Measurements from ENCODE around the gene RAP1B. TPM values are rescaled to one million over a fixed set of nuclear protein-coding genes. Genes with fewer than 3 reads are reported as not detected.

Gene RAP1B
- total and polyA plus RNA-seq, 2 donors (not counting 3 experiments of a cell fraction or from before 2014, with no cell fraction given): 147 to 174 TPM

GRCh38 chr12:68613209-68613904 lies 2.7 kb downstream of the RAP1B start:
- no peak for FAIRE-seq
- Histone ChIP-seq H3K27ac (ENCODE audit: insufficient read depth, low read depth, low read length) (peak overlapping the region; percentile 90), H3K9me1 (replicated peaks; ENCODE audit: control insufficient read depth, extremely low read depth, insufficient read depth, low read length) (no peaks in the 10 kb centered on the region), H3K9ac (replicated peaks; ENCODE audit: extremely low read depth, insufficient read depth, low read length) (no peak overlapping the region), H3K4me1 (ENCODE audit: control insufficient read depth, extremely low read depth, insufficient read depth, low read length) (peaks cover 35% of the 10 kb centered on the region), H3K4me3 (replicated peaks in 1 of 3; ENCODE audit: insufficient read depth in 1 of 3, low read depth in 1 of 3, low read length in 3 of 3) (peak overlapping the region in 2 of 3 experiments; percentile 8 to 97), H3K9me3 (replicated peaks; ENCODE audit: control insufficient read depth, insufficient read depth, low read length) (no peaks in the 10 kb centered on the region), H3K36me3 (ENCODE audit: control insufficient read depth in 2 of 2, extremely low read depth in 1 of 2, insufficient read depth in 2 of 2, low read length in 2 of 2) (peaks cover 0 to 2% of the 10 kb centered on the region in 2 experiments), H4K20me1 (replicated peaks; ENCODE audit: control insufficient read depth, extremely low read depth, insufficient read depth, low read length) (peaks cover 16% of the 10 kb centered on the region), H3K27me3 (ENCODE audit: control insufficient read depth in 2 of 2, insufficient read depth in 2 of 2, low read length in 2 of 2) (no peaks in the 10 kb centered on the region), H3K79me2 (ENCODE audit: control insufficient read depth, insufficient read depth, low read length) (peaks cover 71% of the 10 kb centered on the region), H2AFZ (ENCODE audit: low read depth, low read length) (no peak overlapping the region), H3K4me2 (ENCODE audit: insufficient read depth, low read length) (peak overlapping the region; percentile 95)
- dilution Hi-C loops (cut with MboI; ENCODE audit: extremely low pct_ligation_motif_present, low sequenced_read_pairs) (no loop called here), intact Hi-C loops (cut with micrococcal nuclease) (loop anchor here (5.0 to 10.0 kb wide), 7 partner anchors 46 to 621 kb away; partner anchors contain the start of genes CPSF6, IL26, MDM2 and SLC35E3)
- no peak for DNase-seq (ENCODE audit: low read depth, low spot score)
- no TSS peak for BruUV-seq (replicated peaks)
- TF ChIP-seq MAX (IDR thresholded peaks at IDR 0.05; ENCODE audit: insufficient read depth, insufficient read length): no peak
- no peak for TF ChIP-seq POLR2AphosphoS5 (IDR thresholded peaks at IDR 0.05; ENCODE audit: insufficient read depth, low read depth, low read length)
- TF ChIP-seq EZH2 (IDR thresholded peaks at IDR 0.05; ENCODE audit: borderline replicate concordance, low read depth, low read length, severe bottlenecking): no peak
- no peak for TF ChIP-seq CTCF (IDR thresholded peaks at IDR 0.05; ENCODE audit: extremely low read depth in 1 of 2, insufficient read depth in 1 of 2, low read depth in 1 of 2, low read length in 2 of 2)
- TF ChIP-seq GATA2 (IDR thresholded peaks at IDR 0.05; ENCODE audit: insufficient read depth, insufficient read length, low read depth, low read length): no peak
- no peak for TF ChIP-seq FOS (IDR thresholded peaks at IDR 0.05; ENCODE audit: borderline replicate concordance, insufficient read depth, low read length)
- CTCF ChIA-PET: interaction anchor here (0.9 to 1.3 kb wide), 5 partner anchors 115 to 255 kb away, joined by 3 to 4 read pairs (median 3); no protein-coding TSS in a partner anchor
- POLR2A ChIA-PET: no interaction called here
